Mucosa of rectum (tissue), 2 donors: Measurements from ENCODE around the gene HLA-DQA1.

Experiments used
- H3K27ac ChIP-seq, 2 donors: one replicate each; pipeline ENCODE4 v1.7.0; 2013; ENCODE audit warnings: inconsistent platforms in 2 of 2, low read depth in 2 of 2, low read length in 2 of 2
- H3K27me3 ChIP-seq, 2 donors: one replicate each; pipeline ENCODE4 v1.7.0; 2013; ENCODE audit warnings: low read length in 2 of 2; ENCODE audit not compliant: control insufficient read depth in 2 of 2, insufficient read depth in 2 of 2
- H3K36me3 ChIP-seq, 2 donors: one replicate each; pipeline ENCODE4 v1.7.0; 2013; ENCODE audit warnings: low read length in 2 of 2; ENCODE audit not compliant: control insufficient read depth in 2 of 2, insufficient read depth in 2 of 2
- H3K4me1 ChIP-seq, 2 donors: one replicate each; pipeline ENCODE4 v1.7.0; 2013; ENCODE audit warnings: low read length in 2 of 2, mild to moderate bottlenecking in 1 of 2; ENCODE audit not compliant: control insufficient read depth in 2 of 2, insufficient read depth in 2 of 2
- H3K4me3 ChIP-seq, 2 donors: one replicate each; pipeline ENCODE4 v1.7.0; 2013; ENCODE audit warnings: low read length in 2 of 2
- H3K9ac ChIP-seq, 2 donors: one replicate each; pipeline ENCODE4 v1.7.0; 2013; ENCODE audit warnings: low read length in 2 of 2, low read depth in 1 of 2, mild to moderate bottlenecking in 1 of 2
- H3K9me3 ChIP-seq, 2 donors: one replicate each; pipeline ENCODE4 v1.7.0; 2013; ENCODE audit warnings: low read length in 2 of 2; ENCODE audit not compliant: control insufficient read depth in 2 of 2
- donor health status: healthy.
- donor health status: Normal muscosa, but diverticular disease.

HLA-DQA1 gene

GRCh38 chr6:32689531-32690501 lies 52.6 kb downstream of the HLA-DQA1 start:
- Histone ChIP-seq H3K9me3 (no peaks in the 10 kb centered on the region), H3K27ac (peak overlapping the region in 1 of 2 donors; percentile 29), H3K9ac (no peak overlapping the region), H3K4me3 (no peak overlapping the region), H3K27me3 (peaks cover 2 to 3% of the 10 kb centered on the region in 2 donors), H3K36me3 (no peaks in the 10 kb centered on the region), H3K4me1 (no peaks in the 10 kb centered on the region)

GRCh38 chr6:32692019-32692418 lies 54.8 kb downstream of the HLA-DQA1 start:
- H3K36me3 ChIP-seq, result no peaks in the 10 kb centered on the region
- H3K27me3 ChIP-seq, result peaks cover 0 to 1% of the 10 kb centered on the region in 2 donors
- H3K9ac ChIP-seq, result no peak overlapping the region
- H3K4me3 ChIP-seq, result no peak overlapping the region
- H3K4me1 ChIP-seq, result no peaks in the 10 kb centered on the region
- H3K9me3 ChIP-seq, result no peaks in the 10 kb centered on the region
- no peak overlapping the region for H3K27ac ChIP-seq
